K562 (cell line): ENCODE results near the gene TIMM17A. TPM values are rescaled to one million over a fixed set of nuclear protein-coding genes. Genes with fewer than 3 reads are reported as not detected.

Source experiments
- DLX4 ChIP-seq: fragments of 250-450 bp; sonication (Bioruptor Pico); IDR thresholded peaks from 2 replicates; pipeline ENCODE4 v1.6.1; 2021; ENCODE audit warnings: mild to moderate bottlenecking
- GABPA ChIP-seq: fragments of 200-800 bp; sonication (Bioruptor generic); conservative IDR thresholded peaks from 2 replicates; pipeline ENCODE4 v1.6.1; 2016; ENCODE audit warnings: low read depth, missing genetic modification characterization, missing compliant biosample characterization
- LCOR ChIP-seq: sonication (generic); formaldehyde crosslinking; IDR thresholded peaks from 2 replicates; pipeline ENCODE4 v1.8.0; 2022; ENCODE audit warnings: mild to moderate bottlenecking, missing genetic modification reagents
- MTA3 ChIP-seq: fragments of 450-650 bp; formaldehyde crosslinking; IDR thresholded peaks from 2 replicates; pipeline ENCODE4 v1.6.1; 2017; ENCODE audit warnings: mild to moderate bottlenecking, borderline replicate concordance
- NCOR1 ChIP-seq: fragments of 450-650 bp; IDR thresholded peaks from 2 replicates; pipeline ENCODE4 v1.6.1; 2016; ENCODE audit warnings: mild to moderate bottlenecking, moderate library complexity
- NFATC3 ChIP-seq: fragments of 450-650 bp; IDR thresholded peaks from 2 replicates; pipeline ENCODE4 v1.6.1; 2017; ENCODE audit warnings: mild to moderate bottlenecking
- ZKSCAN3 ChIP-seq: fragments of 250-450 bp; sonication (Bioruptor Pico); IDR thresholded peaks from 2 replicates; pipeline ENCODE4 v1.4.0; 2020
- polyA plus RNA-seq, 8 experiments: library from polyadenylated mRNA; depleted of rRNA in 4 of 8; stranded (reverse) in 5 of 8; unstranded in 3 of 8; fragments of >200 nt; fragmentation: Nextera tagmentation in 2 of 8; fragmentation: Illumina TruSeq in 1 of 8; extraction: Ambion mirVana in 2 of 8; extraction: Trizol in 1 of 8; gene quantifications; 2 replicates each; pipeline versions ENCODE4 v1.2.1 to v1.2.3, GENCODE V29; 2011 to 2014; ENCODE audit warnings: inconsistent platforms in 1 of 8, missing spikeins in 1 of 8
- total RNA-seq, 7 experiments: library from RNA; depleted of rRNA in 6 of 7; stranded (reverse); fragments of >200 nt in 6 of 7; fragmentation: Illumina TruSeq in 2 of 7; extraction: Trizol in 2 of 7; gene quantifications; 2 replicates each; pipeline versions ENCODE4 v1.2.1 to v1.2.3, GENCODE V29; 2011 to 2021; ENCODE audit warnings: low replicate concordance in 1 of 7
- TF ChIP-seq, protein P1 (sequence below), 2 experiments: IDR thresholded peaks; 2 replicates each; pipeline ENCODE4 v1.6.1; 2012; ENCODE audit warnings: improper control_type of control experiment in 2 of 2, low read depth in 2 of 2, low read length in 2 of 2, borderline replicate concordance in 1 of 2
- TF ChIP-seq, protein P2 (sequence below): fragments of 250-450 bp; sonication (Bioruptor Pico); IDR thresholded peaks from 2 replicates; pipeline ENCODE4 v1.5.0; 2021; ENCODE audit warnings: mild to moderate bottlenecking, moderate library complexity
- TF ChIP-seq, protein P3 (sequence below): fragments of 200-800 bp; sonication (Bioruptor generic); IDR thresholded peaks from 2 replicates; pipeline ENCODE4 v1.6.1; 2017; ENCODE audit warnings: missing genetic modification characterization, missing compliant biosample characterization
- TF ChIP-seq, protein P4 (sequence below): fragments of 450-650 bp; IDR thresholded peaks from 2 replicates; pipeline ENCODE4 v1.6.1; 2017; ENCODE audit warnings: mild to moderate bottlenecking, moderate library complexity
- TF ChIP-seq, protein P5 (sequence below): fragments of 450-650 bp; formaldehyde crosslinking; IDR thresholded peaks from 2 replicates; pipeline ENCODE4 v1.4.0; 2022; ENCODE audit warnings: missing genetic modification characterization
- TF ChIP-seq, protein P6 (sequence below): fragments of 250-450 bp; sonication (Bioruptor Pico); IDR thresholded peaks from 2 replicates; pipeline ENCODE4 v1.5.0; 2021

Gene TIMM17A
- total and polyA plus RNA-seq, 9 of the 15 experiments (the other 6 are each of a cell fraction or from before 2014, with no cell fraction given), result 116 to 744 (median 180) TPM

GRCh38 chr1:202007805-202008489 is 52.6 kb downstream of the TIMM17A start (continued):
- TF ChIP-seq, protein P1, sequence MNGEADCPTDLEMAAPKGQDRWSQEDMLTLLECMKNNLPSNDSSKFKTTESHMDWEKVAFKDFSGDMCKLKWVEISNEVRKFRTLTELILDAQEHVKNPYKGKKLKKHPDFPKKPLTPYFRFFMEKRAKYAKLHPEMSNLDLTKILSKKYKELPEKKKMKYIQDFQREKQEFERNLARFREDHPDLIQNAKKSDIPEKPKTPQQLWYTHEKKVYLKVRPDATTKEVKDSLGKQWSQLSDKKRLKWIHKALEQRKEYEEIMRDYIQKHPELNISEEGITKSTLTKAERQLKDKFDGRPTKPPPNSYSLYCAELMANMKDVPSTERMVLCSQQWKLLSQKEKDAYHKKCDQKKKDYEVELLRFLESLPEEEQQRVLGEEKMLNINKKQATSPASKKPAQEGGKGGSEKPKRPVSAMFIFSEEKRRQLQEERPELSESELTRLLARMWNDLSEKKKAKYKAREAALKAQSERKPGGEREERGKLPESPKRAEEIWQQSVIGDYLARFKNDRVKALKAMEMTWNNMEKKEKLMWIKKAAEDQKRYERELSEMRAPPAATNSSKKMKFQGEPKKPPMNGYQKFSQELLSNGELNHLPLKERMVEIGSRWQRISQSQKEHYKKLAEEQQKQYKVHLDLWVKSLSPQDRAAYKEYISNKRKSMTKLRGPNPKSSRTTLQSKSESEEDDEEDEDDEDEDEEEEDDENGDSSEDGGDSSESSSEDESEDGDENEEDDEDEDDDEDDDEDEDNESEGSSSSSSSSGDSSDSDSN (IDR thresholded peaks at IDR 0.05; ENCODE audit: borderline replicate concordance in 1 of 2, low read depth in 2 of 2, low read length in 2 of 2), result peak; percentile 37 to 76; a peak in 1 of 4 replicates
- TF ChIP-seq, protein P2, sequence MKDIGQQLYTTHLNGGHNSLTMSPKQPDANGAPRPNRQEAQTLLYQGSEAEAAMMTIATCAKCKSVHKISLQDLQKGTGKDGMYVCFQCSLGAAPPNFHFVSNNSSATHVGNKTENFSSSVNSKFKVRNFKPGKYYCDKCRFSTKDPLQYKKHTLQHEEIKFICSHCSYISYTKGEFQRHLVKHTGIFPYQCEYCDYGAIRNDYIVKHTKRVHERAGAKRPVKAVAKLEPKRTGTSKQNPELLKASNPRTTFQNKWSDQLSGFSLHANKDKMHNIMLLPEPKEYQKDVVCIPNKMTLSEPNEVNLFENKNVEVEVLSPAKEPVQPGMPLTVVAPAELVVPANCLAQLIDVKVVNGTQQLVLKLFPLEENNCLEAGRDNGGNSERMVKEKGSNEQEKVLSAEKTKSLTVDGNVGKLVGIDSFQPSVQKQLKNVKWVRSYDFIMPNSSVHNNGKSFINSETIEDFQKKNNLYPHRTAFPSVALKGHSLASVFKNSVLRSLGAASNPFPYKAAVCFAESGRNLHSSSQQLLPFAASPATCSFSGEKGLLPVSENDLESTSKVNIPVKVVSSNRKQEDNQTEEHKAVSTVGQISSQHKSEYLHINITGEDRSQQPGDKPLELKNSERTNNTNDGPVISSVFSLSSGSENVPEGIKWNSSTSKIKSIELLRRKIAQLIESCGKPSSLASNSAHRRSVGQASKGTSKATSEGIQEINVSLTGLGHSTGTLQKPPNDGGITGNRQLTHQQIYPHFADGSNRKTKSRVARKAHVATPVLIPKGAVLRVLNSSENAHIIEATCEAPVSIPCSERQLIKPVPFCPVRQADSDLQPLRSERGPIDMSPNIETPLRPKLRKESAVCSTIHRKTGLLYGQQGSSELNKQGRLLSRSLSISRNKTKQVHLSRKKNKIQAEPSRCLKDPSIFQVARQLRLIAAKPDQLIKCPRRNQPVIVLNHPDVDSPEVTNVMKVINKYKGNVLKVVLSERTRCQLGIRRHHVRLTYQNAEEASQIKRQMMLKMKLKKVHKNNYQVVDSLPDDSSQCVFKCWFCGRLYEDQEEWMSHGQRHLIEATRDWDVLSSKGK (CRISPR knock-in tag), result no peak
- TF ChIP-seq, protein P3, sequence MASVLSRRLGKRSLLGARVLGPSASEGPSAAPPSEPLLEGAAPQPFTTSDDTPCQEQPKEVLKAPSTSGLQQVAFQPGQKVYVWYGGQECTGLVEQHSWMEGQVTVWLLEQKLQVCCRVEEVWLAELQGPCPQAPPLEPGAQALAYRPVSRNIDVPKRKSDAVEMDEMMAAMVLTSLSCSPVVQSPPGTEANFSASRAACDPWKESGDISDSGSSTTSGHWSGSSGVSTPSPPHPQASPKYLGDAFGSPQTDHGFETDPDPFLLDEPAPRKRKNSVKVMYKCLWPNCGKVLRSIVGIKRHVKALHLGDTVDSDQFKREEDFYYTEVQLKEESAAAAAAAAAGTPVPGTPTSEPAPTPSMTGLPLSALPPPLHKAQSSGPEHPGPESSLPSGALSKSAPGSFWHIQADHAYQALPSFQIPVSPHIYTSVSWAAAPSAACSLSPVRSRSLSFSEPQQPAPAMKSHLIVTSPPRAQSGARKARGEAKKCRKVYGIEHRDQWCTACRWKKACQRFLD, result peak; percentile 92
- no peak for TF ChIP-seq ZKSCAN3 (CRISPR knock-in tag)
- TF ChIP-seq DLX4, result no peak
- TF ChIP-seq, protein P4, sequence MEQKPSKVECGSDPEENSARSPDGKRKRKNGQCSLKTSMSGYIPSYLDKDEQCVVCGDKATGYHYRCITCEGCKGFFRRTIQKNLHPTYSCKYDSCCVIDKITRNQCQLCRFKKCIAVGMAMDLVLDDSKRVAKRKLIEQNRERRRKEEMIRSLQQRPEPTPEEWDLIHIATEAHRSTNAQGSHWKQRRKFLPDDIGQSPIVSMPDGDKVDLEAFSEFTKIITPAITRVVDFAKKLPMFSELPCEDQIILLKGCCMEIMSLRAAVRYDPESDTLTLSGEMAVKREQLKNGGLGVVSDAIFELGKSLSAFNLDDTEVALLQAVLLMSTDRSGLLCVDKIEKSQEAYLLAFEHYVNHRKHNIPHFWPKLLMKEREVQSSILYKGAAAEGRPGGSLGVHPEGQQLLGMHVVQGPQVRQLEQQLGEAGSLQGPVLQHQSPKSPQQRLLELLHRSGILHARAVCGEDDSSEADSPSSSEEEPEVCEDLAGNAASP, result no peak
- TF ChIP-seq GABPA, result no peak
- TF ChIP-seq LCOR (CRISPR knock-in tag), result no peak
- peak; percentile 90; the same call in 1 of the 2 replicates for TF ChIP-seq MTA3
- TF ChIP-seq, protein P5, sequence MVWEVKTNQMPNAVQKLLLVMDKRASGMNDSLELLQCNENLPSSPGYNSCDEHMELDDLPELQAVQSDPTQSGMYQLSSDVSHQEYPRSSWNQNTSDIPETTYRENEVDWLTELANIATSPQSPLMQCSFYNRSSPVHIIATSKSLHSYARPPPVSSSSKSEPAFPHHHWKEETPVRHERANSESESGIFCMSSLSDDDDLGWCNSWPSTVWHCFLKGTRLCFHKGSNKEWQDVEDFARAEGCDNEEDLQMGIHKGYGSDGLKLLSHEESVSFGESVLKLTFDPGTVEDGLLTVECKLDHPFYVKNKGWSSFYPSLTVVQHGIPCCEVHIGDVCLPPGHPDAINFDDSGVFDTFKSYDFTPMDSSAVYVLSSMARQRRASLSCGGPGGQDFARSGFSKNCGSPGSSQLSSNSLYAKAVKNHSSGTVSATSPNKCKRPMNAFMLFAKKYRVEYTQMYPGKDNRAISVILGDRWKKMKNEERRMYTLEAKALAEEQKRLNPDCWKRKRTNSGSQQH, result 0 out of 2 replicates have a peak, but pooled peaks have one; percentile 50
- TF ChIP-seq, protein P6, sequence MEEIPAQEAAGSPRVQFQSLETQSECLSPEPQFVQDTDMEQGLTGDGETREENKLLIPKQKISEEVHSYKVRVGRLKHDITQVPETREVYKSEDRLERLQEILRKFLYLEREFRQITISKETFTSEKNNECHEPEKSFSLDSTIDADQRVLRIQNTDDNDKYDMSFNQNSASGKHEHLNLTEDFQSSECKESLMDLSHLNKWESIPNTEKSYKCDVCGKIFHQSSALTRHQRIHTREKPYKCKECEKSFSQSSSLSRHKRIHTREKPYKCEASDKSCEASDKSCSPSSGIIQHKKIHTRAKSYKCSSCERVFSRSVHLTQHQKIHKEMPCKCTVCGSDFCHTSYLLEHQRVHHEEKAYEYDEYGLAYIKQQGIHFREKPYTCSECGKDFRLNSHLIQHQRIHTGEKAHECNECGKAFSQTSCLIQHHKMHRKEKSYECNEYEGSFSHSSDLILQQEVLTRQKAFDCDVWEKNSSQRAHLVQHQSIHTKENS, result no peak
- TF ChIP-seq NCOR1, result peak; percentile 87
- no peak for TF ChIP-seq NFATC3
